MCF 10A (cell line): ENCODE data around the gene TMEM147. TPM values are rescaled to one million over a fixed set of nuclear protein-coding genes. Genes with fewer than 3 reads are reported as not detected.
A peak's percentile ranks its signal among the peaks of the same experiment; 100 is the strongest.

Experiments
- BruUV-seq: library from RNA; stranded (reverse); fragments of 400-500 nt; replicated peaks from 2 replicates; lab custom pipeline; 2021; lab: Mats Ljungman, UMichigan
- CTCF ChIA-PET: fragments of 300-600 bp; sonication (Branson Sonifier 250); formaldehyde crosslinking; extraction: SDS; loops from one replicate; lab custom pipeline; 2021; ENCODE audit warnings: antibody characterized with exemption, inconsistent platforms; lab: Yijun Ruan, JAX
- POLR2A ChIA-PET: fragments of 300-600, 350-650 bp; sonication (Branson Sonifier 250); formaldehyde crosslinking; extraction: SDS; loops from one replicate; lab custom pipeline; 2020; ENCODE audit warnings: antibody characterized with exemption, inconsistent platforms; lab: Yijun Ruan, JAX
- DNase-seq: peaks from one replicate; pipeline ENCODE4 v3.0.0-alpha.2; 2018; ENCODE audit not compliant: unreplicated experiment
- H3K27ac Mint-ChIP-seq: one replicate; pipeline ENCODE4 v1.8.0; 2022; ENCODE audit warnings: mild to moderate bottlenecking, low read depth, mixed read lengths; ENCODE audit not compliant: unreplicated experiment
- H3K27me3 Mint-ChIP-seq: one replicate; pipeline ENCODE4 v1.8.0; 2022; ENCODE audit warnings: mixed read lengths; ENCODE audit not compliant: insufficient read depth, unreplicated experiment
- H3K36me3 Mint-ChIP-seq: one replicate; pipeline ENCODE4 v1.8.0; 2022; ENCODE audit warnings: mild to moderate bottlenecking, moderate library complexity, mixed read lengths; ENCODE audit not compliant: insufficient read depth, unreplicated experiment
- H3K4me1 Mint-ChIP-seq: one replicate; pipeline ENCODE4 v1.8.0; 2022; ENCODE audit warnings: mixed read lengths; ENCODE audit not compliant: insufficient read depth, unreplicated experiment
- H3K4me3 Mint-ChIP-seq: one replicate; pipeline ENCODE4 v1.8.0; 2022; ENCODE audit warnings: mild to moderate bottlenecking, moderate library complexity, mixed read lengths; ENCODE audit not compliant: unreplicated experiment
- H3K9me3 Mint-ChIP-seq: one replicate; pipeline ENCODE4 v1.8.0; 2022; ENCODE audit warnings: mixed read lengths; ENCODE audit not compliant: unreplicated experiment
- CTCF ChIP-seq: fragments of 200-600 bp; IDR thresholded peaks from one replicate; pipeline ENCODE4 v1.8.0; 2022; ENCODE audit warnings: antibody characterized with exemption, mild to moderate bottlenecking; ENCODE audit not compliant: unreplicated experiment
- intact Hi-C: fragments of 100-400 bp; cut with micrococcal nuclease; formaldehyde crosslinking; loops from 2 replicates; pipeline ENCODE4 v1.14.1; 2022
- total RNA-seq: library from RNA; stranded (reverse); gene quantifications from 2 replicates; pipeline ENCODE4 v1.2.3, GENCODE V29; 2022

The TMEM147 gene
- total RNA-seq, 1 experiment from 2014 or later: 110 TPM

- POLR2A ChIA-PET: no interaction called here
- DNase-seq: no peak
- peaks cover 12% of the 10 kb centered on the region for H3K4me1 Mint-ChIP-seq
- no peaks in the 10 kb centered on the region for H3K9me3 Mint-ChIP-seq
- no peak for TF ChIP-seq CTCF
- intact Hi-C loops: no loop called here
- no peaks in the 10 kb centered on the region for H3K36me3 Mint-ChIP-seq
- no peak overlapping the region for H3K27ac Mint-ChIP-seq
- BruUV-seq: no TSS peak
- no peaks in the 10 kb centered on the region for H3K27me3 Mint-ChIP-seq
- CTCF ChIA-PET: no interaction called here
- H3K4me3 Mint-ChIP-seq: no peak overlapping the region
Measured at GRCh38 chr19:35552534-35553384, 7.3 kb downstream of the TMEM147 start.

- Mint-ChIP-seq H3K27ac (no peak overlapping the region), H3K4me3 (no peak overlapping the region), H3K9me3 (no peaks in the 10 kb centered on the region), H3K27me3 (no peaks in the 10 kb centered on the region), H3K36me3 (no peaks in the 10 kb centered on the region), H3K4me1 (peaks cover 10% of the 10 kb centered on the region)
- TF ChIP-seq CTCF: no peak
- POLR2A ChIA-PET: no interaction called here
- no peak for DNase-seq
- CTCF ChIA-PET: no interaction called here
- intact Hi-C loops: no loop called here
- BruUV-seq: no TSS peak
Measured at GRCh38 chr19:35553385-35554000, 8.1 kb downstream of the TMEM147 start.

- intact Hi-C loops: no loop called here
- TF ChIP-seq CTCF: no peak
- CTCF ChIA-PET: interaction anchor here (0.5 kb wide), 1 partner anchor 47 kb away, joined by 4 read pairs; no protein-coding TSS in a partner anchor
- no peak overlapping the region for H3K27ac Mint-ChIP-seq
- H3K4me3 Mint-ChIP-seq: no peak overlapping the region
- H3K4me1 Mint-ChIP-seq: peaks cover 5% of the 10 kb centered on the region
- BruUV-seq: no TSS peak
- no peaks in the 10 kb centered on the region for H3K36me3 Mint-ChIP-seq
- H3K27me3 Mint-ChIP-seq: no peaks in the 10 kb centered on the region
- DNase-seq: no peak
- no peaks in the 10 kb centered on the region for H3K9me3 Mint-ChIP-seq
- POLR2A ChIA-PET: no interaction called here
Measured at GRCh38 chr19:35554076-35554475, 8.7 kb downstream of the TMEM147 start.

- DNase-seq: peak; percentile 41
- Mint-ChIP-seq H3K4me1 (no peaks in the 10 kb centered on the region), H3K4me3 (no peak overlapping the region), H3K36me3 (no peaks in the 10 kb centered on the region), H3K27me3 (peaks cover 11% of the 10 kb centered on the region), H3K27ac (no peak overlapping the region), H3K9me3 (no peaks in the 10 kb centered on the region)
- CTCF ChIA-PET: interaction anchor here (0.7 to 1.3 kb wide), 2 partner anchors 13 to 171 kb away, joined by 3 read pairs; no protein-coding TSS in a partner anchor
- POLR2A ChIA-PET: interaction anchor here (0.9 to 1.1 kb wide), 3 partner anchors 9 to 119 kb away, joined by 3 read pairs; no protein-coding TSS in a partner anchor
- intact Hi-C loops: no loop called here
- no peak for TF ChIP-seq CTCF
- BruUV-seq: no TSS peak
Measured at GRCh38 chr19:35555301-35556005, 10.0 kb downstream of the TMEM147 start.
